HL-60 (cell line): ENCODE results near the gene HDC.

Experiments
- DNase-seq, 2 experiments: peaks; one replicate each; pipeline ENCODE4 v3.0.0-alpha.2; 2010 to 2020; ENCODE audit warnings: low read depth in 1 of 2, low spot score in 1 of 2
- H3K27ac ChIP-seq: fragments of 250-450 bp; sonication (Bioruptor Pico); replicated peaks from 2 replicates; pipeline ENCODE4 v1.5.1; 2020; ENCODE audit warnings: mild to moderate bottlenecking, moderate library complexity
- H3K27me3 ChIP-seq: fragments of 250-450 bp; sonication (Bioruptor Pico); 2 replicates; pipeline ENCODE4 v1.5.1; 2021; ENCODE audit warnings: mild to moderate bottlenecking, moderate library complexity; ENCODE audit not compliant: insufficient read depth, poor library complexity, severe bottlenecking
- H3K4me3 ChIP-seq: replicated peaks from 2 replicates; pipeline ENCODE4 v1.5.1; 2011; ENCODE audit warnings: mild to moderate bottlenecking, control low read depth, low read length; ENCODE audit not compliant: insufficient read depth
- CTCF ChIP-seq: IDR thresholded peaks from one replicate; pipeline ENCODE4 v1.5.1; 2011; ENCODE audit warnings: low read length, control low read depth, inconsistent platforms; ENCODE audit not compliant: insufficient read depth
- GABPA ChIP-seq: IDR thresholded peaks from 2 replicates; pipeline ENCODE4 v1.6.1; 2012; ENCODE audit warnings: low read depth
- POLR2AphosphoS5 ChIP-seq: IDR thresholded peaks from 2 replicates; pipeline ENCODE4 v1.6.1; 2012; ENCODE audit warnings: low read depth
- REST ChIP-seq: IDR thresholded peaks from 2 replicates; pipeline ENCODE4 v1.6.1; 2012; ENCODE audit warnings: low read depth; ENCODE audit not compliant: insufficient replicate concordance
- SPI1 ChIP-seq: IDR thresholded peaks from 2 replicates; pipeline ENCODE4 v1.6.1; 2012; ENCODE audit warnings: low read depth, mild to moderate bottlenecking, borderline replicate concordance

HDC gene

GRCh38 chr15:50229336-50229735 lies 36.2 kb downstream of the HDC start:
- no peak for TF ChIP-seq CTCF
- no peak for TF ChIP-seq REST
- no peak for TF ChIP-seq GABPA
- TF ChIP-seq SPI1: no peak
- TF ChIP-seq POLR2AphosphoS5: no peak
- DNase-seq: no peak
- no peaks in the 10 kb centered on the region for H3K27me3 ChIP-seq
- no peak overlapping the region for H3K4me3 ChIP-seq
- H3K27ac ChIP-seq: no peak overlapping the region

GRCh38 chr15:50228866-50229265 lies 36.7 kb downstream of the HDC start:
- Histone ChIP-seq H3K4me3 (no peak overlapping the region), H3K27ac (no peak overlapping the region), H3K27me3 (no peaks in the 10 kb centered on the region)
- DNase-seq: no peak
- TF ChIP-seq GABPA (no peak), CTCF (no peak), SPI1 (no peak), POLR2AphosphoS5 (no peak), REST (no peak)

- Histone ChIP-seq H3K27ac (no peak overlapping the region), H3K27me3 (no peaks in the 10 kb centered on the region), H3K4me3 (no peak overlapping the region)
- DNase-seq: no peak
- TF ChIP-seq POLR2AphosphoS5 (no peak), SPI1 (no peak), REST (no peak), GABPA (no peak), CTCF (no peak)
Measured at GRCh38 chr15:50227076-50227475, 38.5 kb downstream of the HDC start.
